Measurements from ENCODE around the gene SEMA3E.

The SEMA3E gene

DNA sequence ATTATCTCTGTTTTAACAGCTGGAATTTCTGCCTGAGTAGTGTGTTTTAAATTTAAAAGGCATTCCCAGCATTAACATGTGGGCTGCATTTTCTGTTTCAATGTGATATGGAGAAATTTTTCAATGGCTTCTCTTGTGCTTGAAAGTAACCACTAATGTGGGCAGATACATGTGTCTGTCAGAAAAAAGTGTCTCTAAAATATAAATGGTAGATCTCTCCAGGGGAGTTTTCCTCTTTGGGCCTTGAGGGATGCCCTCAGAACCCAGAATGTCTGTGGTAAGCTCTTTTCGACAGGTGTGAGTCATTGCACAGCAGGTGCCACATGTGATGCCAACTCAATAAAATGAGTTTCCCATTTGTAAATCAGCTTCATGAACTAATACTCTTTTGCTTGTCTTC, 221.1 kb downstream of the SEMA3E start:
- TF ChIP-seq, protein P1, sequence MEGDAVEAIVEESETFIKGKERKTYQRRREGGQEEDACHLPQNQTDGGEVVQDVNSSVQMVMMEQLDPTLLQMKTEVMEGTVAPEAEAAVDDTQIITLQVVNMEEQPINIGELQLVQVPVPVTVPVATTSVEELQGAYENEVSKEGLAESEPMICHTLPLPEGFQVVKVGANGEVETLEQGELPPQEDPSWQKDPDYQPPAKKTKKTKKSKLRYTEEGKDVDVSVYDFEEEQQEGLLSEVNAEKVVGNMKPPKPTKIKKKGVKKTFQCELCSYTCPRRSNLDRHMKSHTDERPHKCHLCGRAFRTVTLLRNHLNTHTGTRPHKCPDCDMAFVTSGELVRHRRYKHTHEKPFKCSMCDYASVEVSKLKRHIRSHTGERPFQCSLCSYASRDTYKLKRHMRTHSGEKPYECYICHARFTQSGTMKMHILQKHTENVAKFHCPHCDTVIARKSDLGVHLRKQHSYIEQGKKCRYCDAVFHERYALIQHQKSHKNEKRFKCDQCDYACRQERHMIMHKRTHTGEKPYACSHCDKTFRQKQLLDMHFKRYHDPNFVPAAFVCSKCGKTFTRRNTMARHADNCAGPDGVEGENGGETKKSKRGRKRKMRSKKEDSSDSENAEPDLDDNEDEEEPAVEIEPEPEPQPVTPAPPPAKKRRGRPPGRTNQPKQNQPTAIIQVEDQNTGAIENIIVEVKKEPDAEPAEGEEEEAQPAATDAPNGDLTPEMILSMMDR (IDR thresholded peaks at IDR 0.05; ENCODE audit: extremely low read depth, missing control alignments) = no peak

DNA sequence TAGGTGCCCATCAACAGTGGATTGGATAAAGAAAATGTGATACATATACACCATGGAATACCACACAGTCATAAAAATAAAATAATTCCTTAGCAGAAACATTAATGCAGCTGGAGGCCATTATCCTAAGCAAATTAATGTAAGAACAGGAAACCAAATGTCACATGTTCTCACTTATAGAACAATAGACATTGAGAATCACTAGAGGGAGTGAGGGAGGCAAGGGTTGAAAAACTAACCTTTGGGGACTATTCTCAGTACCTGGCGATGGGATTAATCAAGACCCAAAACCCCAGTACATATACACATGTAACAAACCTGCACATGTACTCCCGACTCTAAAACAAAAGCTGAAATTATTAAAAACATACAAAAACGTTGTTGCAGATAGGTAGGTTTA, 222.6 kb downstream of the SEMA3E start:
- TF ChIP-seq, protein P1 (IDR thresholded peaks at IDR 0.05; ENCODE audit: extremely low read depth, missing control alignments) = no peak
- DNase-seq (ENCODE audit: low spot score) = no peak

More for the DNA sequence above, 221.1 kb downstream of the SEMA3E start:
- DNase-seq (ENCODE audit: low spot score) = no peak

DNA sequence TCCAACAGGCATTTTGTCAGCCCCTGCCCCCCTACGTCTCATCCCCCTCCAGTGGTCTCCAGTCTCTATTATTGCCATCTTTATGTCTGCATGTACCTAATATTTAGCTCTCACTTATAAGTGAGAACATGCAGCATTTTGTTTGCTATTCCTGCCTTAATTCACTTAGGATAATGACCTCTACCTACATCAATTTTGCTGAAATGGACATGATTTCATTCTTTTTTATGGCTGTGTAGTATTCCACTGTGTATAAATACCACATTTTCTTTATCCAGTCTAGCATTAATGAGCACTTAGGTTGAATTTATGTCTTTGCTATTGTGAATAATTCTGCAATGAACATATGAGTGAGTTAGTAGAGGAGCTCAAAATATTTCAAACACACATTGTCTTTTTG, 229.9 kb downstream of the SEMA3E start:
- DNase-seq (ENCODE audit: low spot score) = no peak
- TF ChIP-seq, protein P1 (IDR thresholded peaks at IDR 0.05; ENCODE audit: extremely low read depth, missing control alignments) = no peak

DNA sequence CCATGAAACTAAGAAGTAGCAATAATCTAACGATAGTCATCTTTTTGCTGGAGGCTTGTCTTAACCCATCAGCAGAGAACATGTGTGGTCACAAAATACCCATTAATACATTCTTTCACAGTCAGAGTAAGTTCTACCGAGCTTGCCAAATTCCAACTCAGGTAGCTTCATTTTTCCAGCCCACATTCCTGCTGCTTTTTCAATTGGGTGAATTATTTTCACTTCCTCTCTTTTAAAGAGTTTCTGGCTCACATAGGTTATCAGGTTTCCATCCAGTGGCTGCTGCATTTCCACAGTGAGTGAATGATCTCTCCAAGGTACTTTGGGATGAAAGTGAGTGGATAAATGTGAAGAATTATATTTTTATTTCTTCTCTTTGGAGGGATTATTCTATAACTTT, 233.1 kb downstream of the SEMA3E start:
- no peak for DNase-seq (ENCODE audit: low spot score)
- TF ChIP-seq, protein P1 (IDR thresholded peaks at IDR 0.05; ENCODE audit: extremely low read depth, missing control alignments) = no peak

DNA sequence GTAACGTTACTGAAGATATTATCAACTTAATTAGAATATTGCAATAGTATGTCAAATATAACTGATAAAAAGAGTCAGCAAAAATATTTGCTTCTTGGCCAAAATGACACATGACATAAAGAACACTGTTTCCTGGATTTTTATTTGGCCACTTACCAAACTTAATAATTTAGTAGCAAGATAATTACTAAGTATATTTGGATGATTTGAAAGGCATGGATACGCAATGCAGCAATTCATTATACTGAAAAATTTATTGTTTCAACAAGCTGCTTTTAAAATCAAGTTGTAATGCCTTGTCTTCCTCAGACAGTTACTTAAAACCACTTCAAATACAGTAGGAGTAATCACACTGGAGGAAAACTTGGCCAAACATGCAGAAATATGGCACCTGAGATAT, 234.0 kb downstream of the SEMA3E start:
- TF ChIP-seq, protein P1 (IDR thresholded peaks at IDR 0.05; ENCODE audit: extremely low read depth, missing control alignments) = no peak
- DNase-seq (ENCODE audit: low spot score) = no peak

DNA sequence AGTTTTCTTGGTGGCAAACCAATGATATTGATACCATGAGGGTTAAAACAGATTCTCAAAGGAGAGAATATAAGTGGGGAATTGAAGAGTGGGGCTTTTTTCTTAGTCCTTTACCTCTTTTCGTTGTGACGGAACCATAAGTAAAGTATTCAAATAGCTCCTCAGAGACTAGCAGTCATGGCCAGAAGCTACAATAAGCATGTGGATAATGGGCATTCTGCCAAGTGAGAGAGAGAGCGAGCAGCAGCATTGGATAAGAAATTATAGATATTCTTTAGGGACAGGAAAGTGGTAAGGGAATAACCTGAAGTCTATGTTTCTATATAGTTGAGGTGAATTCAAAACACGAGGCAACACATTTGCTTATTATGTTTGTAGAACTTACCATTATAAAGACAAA, 235.1 kb downstream of the SEMA3E start:
- DNase-seq (ENCODE audit: low spot score) = no peak
- TF ChIP-seq, protein P1 (IDR thresholded peaks at IDR 0.05; ENCODE audit: extremely low read depth, missing control alignments) = no peak

DNA sequence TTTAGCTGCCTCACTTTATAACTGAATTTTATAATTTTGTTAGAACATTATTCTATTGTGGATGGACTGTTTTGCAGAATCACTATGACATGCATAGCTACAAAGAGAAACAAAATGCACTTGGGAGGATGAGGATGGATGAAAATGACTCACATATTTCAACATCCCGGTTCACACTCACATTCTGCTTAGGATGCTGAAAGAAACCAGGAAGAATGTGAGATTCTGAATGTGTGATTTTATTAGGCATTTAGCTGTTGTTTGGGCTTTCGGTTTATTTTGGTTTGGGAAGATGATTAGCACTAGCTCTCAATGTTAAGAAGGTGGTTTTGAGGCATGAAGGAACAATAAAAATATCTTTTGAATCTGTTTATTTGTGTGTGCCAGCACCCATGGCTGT, 235.5 kb downstream of the SEMA3E start:
- TF ChIP-seq, protein P1 (IDR thresholded peaks at IDR 0.05; ENCODE audit: extremely low read depth, missing control alignments) = no peak
- no peak for DNase-seq (ENCODE audit: low spot score)

Measured in GM20000 (cell line).